ENCODE measurements around the gene ZNF217. TPM values are rescaled to one million over a fixed set of nuclear protein-coding genes. Genes with fewer than 3 reads are reported as not detected.
A peak's percentile ranks its signal among the peaks of the same experiment; 100 is the strongest.

Gene ZNF217
- total RNA-seq, 1 donor from 2014 or later, result 84.4 TPM

GRCh38 chr20:53579266-53579580 is 14.4 kb downstream of the ZNF217 start:
- Histone ChIP-seq H3K79me2 (ENCODE audit: low read depth) (peaks cover 100% of the 10 kb centered on the region), H3K4me1 (peaks cover 52% of the 10 kb centered on the region), H4K20me1 (ENCODE audit: low read depth) (peaks cover 99% of the 10 kb centered on the region), H3K27me3 (no peaks in the 10 kb centered on the region), H3K36me3 (peaks cover 25% of the 10 kb centered on the region), H3K9me3 (ENCODE audit: low read depth) (no peaks in the 10 kb centered on the region), H3K27ac (no peak overlapping the region), H2AFZ (replicated peaks) (no peak overlapping the region), H3K9ac (no peak overlapping the region), H3K4me3 (peak overlapping the region; percentile 14), H3K4me2 (peak overlapping the region; percentile 67), H3F3A (ENCODE audit: low read depth) (peaks cover 48% of the 10 kb centered on the region)
- Mint-ChIP-seq H3K27me3 (ENCODE audit: insufficient read depth, low read depth) (peaks cover 3% of the 10 kb centered on the region), H3K4me1 (peaks cover 48% of the 10 kb centered on the region), H3K9me3 (no peaks in the 10 kb centered on the region), H3K4me3 (no peak overlapping the region), H3K36me3 (peaks cover 47% of the 10 kb centered on the region), H3K27ac (no peak overlapping the region)
- no peak for DNase-seq (ENCODE audit: low spot score)
- TF ChIP-seq EZH2 (IDR thresholded peaks at IDR 0.05), result no peak
- no peak for TF ChIP-seq CTCF (IDR thresholded peaks at IDR 0.05)
- no peak for TF ChIP-seq EZH2phosphoT487 (IDR thresholded peaks at IDR 0.05)

- Histone ChIP-seq H3K9me3 (ENCODE audit: low read depth) (no peaks in the 10 kb centered on the region), H3K79me2 (ENCODE audit: low read depth) (peaks cover 100% of the 10 kb centered on the region), H3K9ac (no peak overlapping the region), H4K20me1 (ENCODE audit: low read depth) (peaks cover 100% of the 10 kb centered on the region), H3K27ac (no peak overlapping the region), H3K36me3 (peaks cover 25% of the 10 kb centered on the region), H3K27me3 (no peaks in the 10 kb centered on the region), H3F3A (ENCODE audit: low read depth) (peaks cover 42% of the 10 kb centered on the region), H3K4me3 (peak overlapping the region; percentile 14), H3K4me2 (peak overlapping the region; percentile 67), H3K4me1 (peaks cover 47% of the 10 kb centered on the region), H2AFZ (replicated peaks) (no peak overlapping the region)
- Mint-ChIP-seq H3K27ac (no peak overlapping the region), H3K9me3 (no peaks in the 10 kb centered on the region), H3K27me3 (ENCODE audit: insufficient read depth, low read depth) (peaks cover 3% of the 10 kb centered on the region), H3K4me1 (peaks cover 43% of the 10 kb centered on the region), H3K36me3 (peaks cover 50% of the 10 kb centered on the region), H3K4me3 (no peak overlapping the region)
- peak; percentile 90 for DNase-seq (ENCODE audit: low spot score)
- TF ChIP-seq CTCF (IDR thresholded peaks at IDR 0.05) (peak; percentile 91), EZH2phosphoT487 (IDR thresholded peaks at IDR 0.05) (no peak)
These were observed 15.0 kb downstream of the ZNF217 start for GRCh38 chr20:53578492-53579222.

- no peak overlapping the region for H2AFZ ChIP-seq (replicated peaks)
- no peaks in the 10 kb centered on the region for H3K9me3 Mint-ChIP-seq
- H3K4me1 ChIP-seq, result peaks cover 28% of the 10 kb centered on the region
- TF ChIP-seq EZH2phosphoT487 (IDR thresholded peaks at IDR 0.05) (no peak), EZH2 (IDR thresholded peaks at IDR 0.05) (no peak), CTCF (IDR thresholded peaks at IDR 0.05) (no peak)
- H3K4me2 ChIP-seq, result no peak overlapping the region
- H3K27me3 Mint-ChIP-seq (ENCODE audit: insufficient read depth, low read depth), result peaks cover 3% of the 10 kb centered on the region
- peaks cover 45% of the 10 kb centered on the region for H3K36me3 Mint-ChIP-seq
- H3K9ac ChIP-seq, result no peak overlapping the region
- H3K27ac ChIP-seq, result no peak overlapping the region
- H3K27ac Mint-ChIP-seq, result no peak overlapping the region
- H3K4me3 Mint-ChIP-seq, result no peak overlapping the region
- H3K27me3 ChIP-seq, result no peaks in the 10 kb centered on the region
- H3K4me3 ChIP-seq, result no peak overlapping the region
- H3K4me1 Mint-ChIP-seq, result peaks cover 26% of the 10 kb centered on the region
- H3K9me3 ChIP-seq (ENCODE audit: low read depth), result no peaks in the 10 kb centered on the region
- H3F3A ChIP-seq (ENCODE audit: low read depth), result peaks cover 31% of the 10 kb centered on the region
- DNase-seq (ENCODE audit: low spot score), result no peak
- peaks cover 100% of the 10 kb centered on the region for H3K79me2 ChIP-seq (ENCODE audit: low read depth)
- H3K36me3 ChIP-seq, result peaks cover 33% of the 10 kb centered on the region
- peaks cover 100% of the 10 kb centered on the region for H4K20me1 ChIP-seq (ENCODE audit: low read depth)
These were observed 16.9 kb downstream of the ZNF217 start for GRCh38 chr20:53576586-53577318.

All from neural progenitor cell (in vitro differentiated cells).